GM18511 (cell line): Measurements from ENCODE around the gene CTBP2.
"Not testable (repeated sequence)": the region's sequence is repeated elsewhere in the genome, so short reads cannot be mapped to it uniquely, and the experiment has no call there.

Experiments used
- ATAC-seq: cut with Tn5 transposase; IDR thresholded peaks from one replicate; pipeline ENCODE4 v1.9.1; 2021; ENCODE audit warnings: mild to moderate bottlenecking, moderate library complexity; ENCODE audit not compliant: unreplicated experiment

CTBP2 gene

GRCh38 chr10:125160856-125161706, 718 bp upstream of the CTBP2 start:
- ATAC-seq = no peak

DNA sequence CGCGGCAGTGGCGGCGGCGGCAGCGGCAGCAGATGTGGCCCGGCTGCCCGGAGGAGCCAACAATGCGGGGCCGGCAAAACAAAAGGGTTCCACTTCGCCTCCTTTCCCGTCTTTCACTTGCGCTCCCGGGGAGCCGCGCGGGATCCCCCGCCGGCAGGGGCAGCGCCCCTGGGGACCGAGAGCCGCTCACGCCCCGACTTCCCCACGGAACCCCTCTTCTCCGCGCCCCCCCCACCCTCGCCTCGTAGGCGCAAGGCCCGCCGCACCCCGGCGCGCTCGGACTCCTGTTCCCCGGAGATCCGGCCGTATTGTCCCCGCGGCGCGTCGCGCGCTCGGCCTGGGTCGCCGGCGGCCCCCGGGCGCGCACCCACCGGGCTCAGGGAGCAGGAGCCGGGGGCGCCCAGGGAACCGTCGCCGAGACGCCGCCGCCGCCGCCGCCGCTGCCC, 854 bp downstream of the CTBP2 start:
- no peak for ATAC-seq

GRCh38 chr10:125158601-125159485, 1.5 kb downstream of the CTBP2 start:
- ATAC-seq = no peak

DNA sequence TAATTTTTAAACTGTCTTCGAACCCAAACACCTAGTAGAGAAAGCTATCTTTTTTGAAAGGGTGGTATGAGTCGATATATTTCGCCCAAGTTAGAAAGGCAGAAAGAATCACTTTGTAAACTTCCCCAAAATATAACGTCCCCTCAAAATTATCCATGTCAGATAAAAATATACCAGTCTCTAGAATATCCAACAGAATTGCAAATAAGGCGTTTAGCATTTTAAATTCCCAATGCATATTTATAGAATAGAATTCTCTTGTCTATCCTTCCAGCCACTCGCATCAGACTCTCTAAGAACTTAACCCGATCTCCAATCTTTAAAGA, 2.1 kb downstream of the CTBP2 start:
- ATAC-seq = no peak

DNA sequence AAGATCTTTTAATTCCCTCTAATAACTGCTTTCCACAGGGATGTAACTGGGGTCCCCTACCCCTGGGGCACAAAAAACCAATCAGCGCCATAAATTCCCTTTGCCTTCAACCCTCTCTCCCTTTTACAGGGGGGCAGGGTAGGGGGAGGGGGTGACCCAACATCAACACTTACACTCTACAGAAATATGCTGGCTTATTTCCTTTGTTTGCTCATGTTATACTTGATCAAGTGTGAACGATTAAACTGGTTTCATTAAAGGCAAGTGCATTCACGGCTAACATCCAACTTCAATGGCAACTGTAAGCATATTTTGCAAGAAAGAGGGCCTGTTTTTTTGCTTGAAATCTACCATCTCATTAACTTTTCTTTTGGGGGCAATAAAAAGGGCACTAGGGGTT, 2.9 kb downstream of the CTBP2 start:
- no peak for ATAC-seq

- no peak for ATAC-seq
Measured at GRCh38 chr10:125156739-125157480, 3.5 kb downstream of the CTBP2 start.

GRCh38 chr10:125156196-125156595, 4.2 kb downstream of the CTBP2 start:
- no peak for ATAC-seq

- no peak for ATAC-seq
Measured at GRCh38 chr10:125155101-125155500, 5.3 kb downstream of the CTBP2 start.

GRCh38 chr10:125154529-125154928, 5.8 kb downstream of the CTBP2 start:
- ATAC-seq = no peak

DNA sequence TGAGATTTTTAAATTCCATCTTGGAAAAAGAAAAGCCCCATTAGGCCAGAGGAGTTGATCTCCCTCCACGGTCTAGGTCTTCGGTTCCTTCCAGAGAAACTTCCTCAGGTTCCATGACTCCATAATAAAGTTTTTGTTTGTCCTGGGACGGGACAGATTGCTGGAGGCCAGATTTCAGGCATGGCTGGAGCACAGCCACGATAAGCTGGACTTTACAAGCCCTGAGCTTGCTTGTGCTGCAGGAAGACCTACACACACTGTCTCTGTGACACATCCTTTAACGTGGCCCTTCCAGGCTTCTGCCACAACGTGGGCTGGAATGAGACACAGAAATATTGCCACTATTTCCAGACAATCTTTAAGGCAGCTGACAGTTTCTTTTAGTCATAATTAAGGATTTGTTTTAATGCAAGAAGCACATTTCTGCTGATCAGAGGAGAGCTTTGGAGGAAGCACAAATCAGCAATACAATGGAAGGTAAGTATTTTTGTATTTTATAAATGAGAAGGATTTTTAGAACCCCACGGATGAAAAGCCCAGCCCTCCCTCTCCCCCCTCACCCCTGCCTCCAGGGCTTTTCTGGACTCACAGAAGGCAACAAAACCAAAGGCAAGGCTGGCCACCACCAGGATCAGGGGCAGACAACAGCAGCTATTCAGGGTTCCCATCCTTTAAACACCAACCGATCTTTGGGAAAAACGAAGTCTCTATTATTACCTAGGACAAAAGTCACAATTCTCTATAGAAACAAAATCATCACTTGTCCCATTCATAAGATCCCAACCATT, 6.5 kb downstream of the CTBP2 start:
- ATAC-seq = no peak

DNA sequence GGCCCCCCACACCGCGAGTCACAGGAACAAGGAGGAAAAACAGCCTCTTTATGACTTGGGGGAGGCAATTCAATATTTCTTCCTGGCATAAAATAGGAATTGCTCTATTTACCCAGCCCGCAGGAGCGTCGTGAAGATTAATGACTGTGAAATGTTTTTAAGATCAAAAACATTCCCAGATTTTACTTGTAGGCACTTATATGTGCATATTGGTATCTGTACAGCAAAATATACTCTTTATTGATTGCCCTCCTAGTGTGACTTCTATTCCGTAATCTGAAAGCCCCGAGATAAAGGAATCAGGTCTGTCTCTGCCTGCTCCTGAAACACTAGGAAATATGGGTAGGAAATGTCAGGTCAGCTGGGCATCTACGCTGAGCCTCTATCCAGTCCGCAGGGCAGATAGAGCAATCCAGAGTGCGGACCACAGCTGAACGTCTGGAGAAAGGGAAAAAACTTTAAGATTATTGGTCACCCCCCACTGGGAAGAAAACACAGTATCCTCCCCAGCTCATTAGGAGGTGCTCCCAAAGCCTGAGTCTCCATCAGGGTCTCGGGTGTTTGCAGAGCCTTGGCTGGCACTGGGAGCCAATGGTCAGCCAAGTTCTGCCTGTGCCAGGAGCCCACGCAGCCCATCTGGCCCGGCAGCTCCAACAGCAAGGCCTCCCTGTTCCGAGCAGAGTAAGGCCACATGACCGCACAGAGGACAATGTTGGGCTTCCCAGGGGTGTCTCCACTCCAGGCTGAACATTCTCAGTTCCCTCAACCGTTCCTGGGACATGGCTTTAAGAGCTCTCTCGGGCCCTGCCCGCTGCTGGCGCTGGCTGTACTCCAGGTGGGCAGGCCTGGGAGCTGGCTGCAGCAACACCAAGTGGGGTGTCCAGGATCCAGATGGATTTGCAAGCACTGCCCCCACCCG, 7.7 kb downstream of the CTBP2 start:
- no peak for ATAC-seq

- no peak for ATAC-seq
Measured at GRCh38 chr10:125151553-125152449, 8.6 kb downstream of the CTBP2 start.

DNA sequence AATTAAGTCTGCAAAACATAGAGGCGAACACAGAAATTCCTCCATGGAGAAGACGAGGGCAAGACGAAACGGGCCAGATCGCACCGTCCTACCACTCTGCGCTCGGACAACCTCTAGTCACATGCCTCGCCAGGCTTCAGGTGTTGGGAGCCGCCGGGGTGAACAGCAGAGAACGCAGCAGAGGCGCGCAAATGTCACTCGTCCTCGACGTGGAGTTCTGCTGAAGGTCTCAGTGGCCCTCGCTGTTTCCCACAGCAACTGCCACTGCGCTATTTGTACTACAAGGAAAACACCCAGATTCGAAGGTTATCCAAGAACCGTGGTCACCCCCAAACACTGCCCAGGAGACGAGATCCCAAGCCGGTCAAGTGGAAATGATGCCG, 9.2 kb downstream of the CTBP2 start:
- no peak for ATAC-seq

DNA sequence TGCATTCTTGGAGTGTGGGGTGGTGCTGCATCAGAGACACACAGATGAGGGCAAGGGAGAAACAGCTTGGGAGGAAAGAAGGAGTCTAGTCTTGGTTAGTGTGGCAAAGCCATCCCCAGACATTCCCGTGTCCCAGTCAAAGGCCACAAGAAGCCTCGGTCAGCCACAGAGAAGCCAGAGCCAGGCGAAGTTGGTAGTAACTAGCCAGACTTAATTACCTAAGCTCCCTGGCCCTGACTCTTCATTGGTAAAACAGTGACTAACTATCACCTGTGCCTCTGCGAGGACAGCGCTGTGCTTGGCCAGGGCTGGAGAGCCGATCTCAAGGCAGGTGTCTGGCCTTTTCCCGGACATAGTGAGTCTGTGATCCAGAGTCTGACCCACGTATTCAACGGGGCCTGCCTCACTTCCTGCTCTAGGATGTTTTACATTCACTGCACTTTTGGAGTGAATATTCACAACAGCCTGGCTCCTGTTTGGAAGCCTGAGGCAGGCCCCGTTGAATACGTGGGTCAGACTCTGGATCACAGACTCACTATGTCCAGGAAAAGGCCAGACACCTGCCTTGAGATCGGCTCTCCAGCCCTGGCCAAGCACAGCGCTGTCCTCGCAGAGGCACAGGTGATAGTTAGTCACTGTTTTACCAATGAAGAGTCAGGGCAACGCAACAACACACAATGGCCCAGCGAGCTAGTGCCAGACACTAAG, 9.8 kb downstream of the CTBP2 start:
- not testable (repeated sequence) for ATAC-seq

GRCh38 chr10:125149680-125150047, 10.7 kb downstream of the CTBP2 start:
- ATAC-seq = no peak

DNA sequence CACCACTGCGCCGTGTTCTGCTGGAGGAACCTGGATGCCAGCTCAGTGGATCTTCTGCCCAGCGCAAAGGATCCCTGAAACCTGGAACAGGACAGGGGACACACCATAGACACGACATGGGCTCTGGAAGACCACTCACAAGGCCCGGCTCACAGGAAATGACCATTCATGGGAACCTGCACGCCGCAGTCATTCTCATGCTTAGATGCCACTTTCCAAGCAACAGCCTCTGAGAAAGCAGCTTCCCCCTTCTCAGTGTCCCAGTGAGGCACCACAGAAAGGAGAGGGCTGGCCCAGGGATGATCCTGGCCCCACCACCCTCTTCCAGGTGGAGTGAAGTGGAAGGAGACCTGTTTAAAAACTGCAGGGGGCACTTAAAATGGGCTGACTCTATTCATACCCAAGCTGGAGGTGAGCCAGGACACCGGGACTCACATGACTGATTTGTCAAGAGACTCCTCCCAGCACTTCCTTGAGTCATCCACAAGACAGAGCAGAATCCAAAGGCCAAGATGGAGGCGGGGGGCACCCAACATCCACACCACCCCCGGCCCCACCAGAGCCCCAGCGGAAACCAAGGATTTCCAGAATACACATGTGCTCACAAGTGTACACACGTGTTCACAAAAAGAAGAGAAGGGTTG, 11.2 kb downstream of the CTBP2 start:
- ATAC-seq = no peak

- ATAC-seq = no peak
Measured at GRCh38 chr10:125148528-125148927, 11.8 kb downstream of the CTBP2 start.
